IMR-90 (cell line): ENCODE measurements around the gene TMEM82. TPM values are rescaled to one million over a fixed set of nuclear protein-coding genes. Genes with fewer than 3 reads are reported as not detected.

ENCODE experiments used
- ATAC-seq: fragments of 200-7000 bp; cut with Tn5 transposase; 2 replicates; pipeline ENCODE4 v1.9.1; 2020; ENCODE audit warnings: low read depth, mild to moderate bottlenecking, moderate library complexity
- BruUV-seq: library from RNA; stranded (reverse); fragments of 400-500 nt; replicated peaks from 2 replicates; lab custom pipeline; 2021; lab: Mats Ljungman, UMichigan
- CTCF ChIA-PET: fragments of 300-600 bp; formaldehyde crosslinking; extraction: SDS; loops from one replicate; lab custom pipeline; 2021; ENCODE audit warnings: antibody characterized with exemption; lab: Yijun Ruan, JAX
- POLR2A ChIA-PET: fragments of 300-600 bp; sonication (Branson Sonifier 250); formaldehyde crosslinking; loops from one replicate; lab custom pipeline; 2022; ENCODE audit warnings: antibody characterized with exemption; ENCODE audit not compliant: unreplicated experiment; lab: Charles Lee
- DNase-seq: peaks from one replicate; pipeline ENCODE4 v3.0.0; 2013
- H2AFZ ChIP-seq: replicated peaks from 2 replicates; pipeline ENCODE3; 2013; ENCODE audit warnings: low read length, mild to moderate bottlenecking; ENCODE audit not compliant: poor library complexity
- H2AK5ac ChIP-seq: 2 replicates; pipeline ENCODE4 v1.6.1; 2013; ENCODE audit warnings: low read depth, low read length, inconsistent platforms
- H2AK9ac ChIP-seq: replicated peaks from 2 replicates; pipeline ENCODE3; 2013; ENCODE audit warnings: mild to moderate bottlenecking, low read depth, low read length, moderate library complexity; ENCODE audit not compliant: poor library complexity
- H2BK120ac ChIP-seq: 2 replicates; pipeline ENCODE4 v1.6.1; 2013; ENCODE audit warnings: low read depth, low read length, inconsistent platforms
- H2BK15ac ChIP-seq: 3 replicates; pipeline ENCODE4 v1.6.1; 2013; ENCODE audit warnings: low read depth, low read length, inconsistent platforms
- H2BK20ac ChIP-seq: 2 replicates; pipeline ENCODE4 v1.6.1; 2013; ENCODE audit warnings: low read depth, mild to moderate bottlenecking, inconsistent platforms, low read length, moderate library complexity
- H2BK5ac ChIP-seq: 2 replicates; pipeline ENCODE4 v1.6.1; 2013; ENCODE audit warnings: mild to moderate bottlenecking, low read depth, low read length, inconsistent platforms; ENCODE audit not compliant: poor library complexity, severe bottlenecking
- H3K14ac ChIP-seq: replicated peaks from 2 replicates; pipeline ENCODE4 v1.6.1; 2013; ENCODE audit warnings: low read depth, low read length, inconsistent platforms
- H3K18ac ChIP-seq: 2 replicates; pipeline ENCODE4 v1.6.1; 2013; ENCODE audit warnings: low read depth, low read length, control low read depth
- H3K23ac ChIP-seq: 2 replicates; pipeline ENCODE4 v1.6.1; 2013; ENCODE audit warnings: low read depth, low read length, inconsistent platforms
- H3K27ac ChIP-seq: 2 replicates; pipeline ENCODE4 v1.5.1; 2013; ENCODE audit warnings: mild to moderate bottlenecking, control low read depth, low read length; ENCODE audit not compliant: insufficient read depth
- H3K27me3 ChIP-seq: 2 replicates; pipeline ENCODE4 v1.6.1; 2013; ENCODE audit warnings: low read length; ENCODE audit not compliant: control insufficient read depth, insufficient read depth
- H3K36me3 ChIP-seq: 2 replicates; pipeline ENCODE4 v1.6.1; 2013; ENCODE audit warnings: low read length, mixed read lengths; ENCODE audit not compliant: control insufficient read depth, insufficient read depth
- H3K4ac ChIP-seq: 2 replicates; pipeline ENCODE4 v1.6.1; 2013; ENCODE audit warnings: low read depth, low read length, inconsistent platforms
- H3K4me1 ChIP-seq: 2 replicates; pipeline ENCODE4 v1.6.1; 2013; ENCODE audit warnings: low read length, mixed read lengths; ENCODE audit not compliant: control insufficient read depth, insufficient read depth
- H3K4me2 ChIP-seq: 2 replicates; pipeline ENCODE4 v1.6.1; 2013; ENCODE audit warnings: low read depth, mild to moderate bottlenecking, control low read depth, low read length, moderate library complexity
- H3K4me3 ChIP-seq: 2 replicates; pipeline ENCODE4 v1.5.1; 2013; ENCODE audit warnings: low read depth, mild to moderate bottlenecking, control low read depth, low read length, moderate library complexity; ENCODE audit not compliant: insufficient read depth
- H3K56ac ChIP-seq: 2 replicates; pipeline ENCODE4 v1.6.1; 2013; ENCODE audit warnings: low read length, inconsistent platforms; ENCODE audit not compliant: insufficient read depth; ENCODE audit errors: extremely low read depth
- H3K79me1 ChIP-seq, 2 experiments: 2 replicates each; pipeline ENCODE4 v1.6.1; 2013; ENCODE audit warnings: low read length in 2 of 2, inconsistent platforms in 1 of 2, low read depth in 1 of 2
- H3K9ac ChIP-seq: 2 replicates; pipeline ENCODE4 v1.6.1; 2013; ENCODE audit warnings: low read depth, low read length, control low read depth
- H3K9me1 ChIP-seq: 2 replicates; pipeline ENCODE4 v1.6.1; 2013; ENCODE audit warnings: low read length, inconsistent platforms; ENCODE audit not compliant: insufficient read depth
- H3K9me3 ChIP-seq: 2 replicates; pipeline ENCODE4 v1.6.1; 2013; ENCODE audit warnings: low read length; ENCODE audit not compliant: control insufficient read depth, insufficient read depth
- H4K20me1 ChIP-seq: 2 replicates; pipeline ENCODE4 v1.6.1; 2013; ENCODE audit warnings: low read length, inconsistent platforms; ENCODE audit not compliant: insufficient read depth
- H4K5ac ChIP-seq: 2 replicates; pipeline ENCODE4 v1.6.1; 2013; ENCODE audit warnings: mild to moderate bottlenecking, low read depth, low read length, control low read depth
- H4K8ac ChIP-seq, 2 experiments: 2 replicates each; pipeline ENCODE4 v1.6.1; 2013; ENCODE audit warnings: low read depth in 2 of 2, low read length in 2 of 2, control low read depth in 1 of 2, inconsistent platforms in 1 of 2
- H4K91ac ChIP-seq: 2 replicates; pipeline ENCODE4 v1.6.1; 2013; ENCODE audit warnings: low read depth, low read length, inconsistent platforms; ENCODE audit not compliant: insufficient read depth
- CHD1 ChIP-seq: IDR thresholded peaks from 2 replicates; pipeline ENCODE4 v1.6.1; 2012; ENCODE audit warnings: low read depth, low read length, improper control_type of control experiment
- MXI1 ChIP-seq: IDR thresholded peaks from 2 replicates; pipeline ENCODE4 v1.6.1; 2012; ENCODE audit warnings: low read depth, mild to moderate bottlenecking, low read length, moderate library complexity, borderline replicate concordance
- NFE2L2 ChIP-seq: fragments of 150-350 bp; IDR thresholded peaks from 2 replicates; pipeline ENCODE4 v1.6.1; 2016; ENCODE audit warnings: low read depth, mild to moderate bottlenecking, low read length
- WGBS, 2 experiments: methylation state at CpG; one replicate each; pipeline versions ENCODE4 v1.1.5 to v1.1.7; 2013; ENCODE audit warnings: missing lambda C conversion rate in 2 of 2; ENCODE audit not compliant: insufficient read length in 1 of 2; ENCODE audit errors: extremely low coverage in 2 of 2; 5-methylcytosine and 5-hydroxymethylcytosine counted together
- dilution Hi-C: fragments of 300-500 bp; cut with HindIII; formaldehyde crosslinking; loops from one replicate; pipeline ENCODE4 v1.14.3; 2018; ENCODE audit warnings: low sequenced_read_pairs; ENCODE audit not compliant: unreplicated experiment
- in situ Hi-C: fragments of 300-500 bp; cut with MboI; formaldehyde crosslinking; loops from 3 replicates; pipeline ENCODE4 v1.14.3; 2019; ENCODE audit warnings: low sequenced_read_pairs, inconsistent platforms, mixed read lengths
- intact Hi-C: fragments of 100-400 bp; cut with micrococcal nuclease; formaldehyde crosslinking; loops from 2 replicates; pipeline ENCODE4 v1.10.0; 2022
- polyA plus RNA-seq, 3 experiments: library from polyadenylated mRNA; depleted of rRNA; stranded (reverse); fragments of >200 nt; gene quantifications; 2 replicates each; pipeline ENCODE4 v1.2.3, GENCODE V29; 2012; ENCODE audit warnings: low replicate concordance in 1 of 3
- total RNA-seq: library from RNA; depleted of rRNA; stranded (reverse); fragments of >200 nt; gene quantifications from 2 replicates; pipeline ENCODE4 v1.2.3, GENCODE V29; 2012
- TF ChIP-seq, protein P1 (sequence below): conservative IDR thresholded peaks from 2 replicates; pipeline ENCODE4 v1.5.1; 2012; ENCODE audit warnings: mild to moderate bottlenecking, low read depth, low read length, improper control_type of control experiment
- TF ChIP-seq, protein P2 (sequence below): fragments of 150-350 bp; IDR thresholded peaks from 2 replicates; pipeline ENCODE4 v1.6.1; 2017; ENCODE audit warnings: mild to moderate bottlenecking, antibody characterized with exemption, low read length, low read depth

TMEM82 gene
- total and polyA plus RNA-seq, 2 of the 4 experiments (the other 2 are of a cell fraction) = not detected

DNA sequence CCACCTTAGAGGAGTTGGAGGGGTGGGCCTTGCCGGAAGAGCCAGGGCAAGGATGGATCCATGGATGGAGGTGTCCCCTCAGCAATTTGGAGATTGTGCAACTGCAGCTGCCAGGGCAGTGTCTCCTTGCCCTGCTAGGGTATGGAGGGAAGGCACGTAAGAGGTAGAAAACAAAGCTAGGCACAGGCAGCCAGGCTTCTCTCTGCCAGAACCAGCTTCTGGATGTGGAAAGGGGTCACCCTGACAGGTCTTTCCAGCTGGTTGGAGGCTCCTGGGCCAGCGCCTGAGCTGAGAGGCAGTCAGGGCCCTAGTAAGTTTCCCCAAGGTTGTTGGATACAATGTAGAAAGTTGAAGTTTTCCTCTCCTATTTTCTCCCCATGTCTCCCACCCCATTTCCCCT, 21.4 kb upstream of the TMEM82 start:
- H3K27ac ChIP-seq = no peak overlapping the region
- no peak overlapping the region for H3K4me3 ChIP-seq
- no peaks in the 10 kb centered on the region; the same call in 1 of the 2 replicates for H3K4me1 ChIP-seq
- POLR2A ChIA-PET = no interaction called here
- H3K4me2 ChIP-seq = no peak overlapping the region
- DNase-seq (no peak), ATAC-seq (no peak)
- H3K9ac ChIP-seq = no peak overlapping the region
- in situ Hi-C loops (no loop called here), dilution Hi-C loops (no loop called here), intact Hi-C loops (no loop called here)
- no peak overlapping the region for H2BK120ac ChIP-seq
- H3K27me3 ChIP-seq = no peaks in the 10 kb centered on the region
- 100% methylated on average over 1 of the region's 3 CpGs; no CpG with 5 or more reads in 1 of the 2 experiments for WGBS, 2 experiments
- H4K91ac ChIP-seq = no peak overlapping the region
- peaks cover 21 to 33% of the 10 kb centered on the region in 2 experiments for H3K79me1 ChIP-seq
- TF ChIP-seq, protein P1, sequence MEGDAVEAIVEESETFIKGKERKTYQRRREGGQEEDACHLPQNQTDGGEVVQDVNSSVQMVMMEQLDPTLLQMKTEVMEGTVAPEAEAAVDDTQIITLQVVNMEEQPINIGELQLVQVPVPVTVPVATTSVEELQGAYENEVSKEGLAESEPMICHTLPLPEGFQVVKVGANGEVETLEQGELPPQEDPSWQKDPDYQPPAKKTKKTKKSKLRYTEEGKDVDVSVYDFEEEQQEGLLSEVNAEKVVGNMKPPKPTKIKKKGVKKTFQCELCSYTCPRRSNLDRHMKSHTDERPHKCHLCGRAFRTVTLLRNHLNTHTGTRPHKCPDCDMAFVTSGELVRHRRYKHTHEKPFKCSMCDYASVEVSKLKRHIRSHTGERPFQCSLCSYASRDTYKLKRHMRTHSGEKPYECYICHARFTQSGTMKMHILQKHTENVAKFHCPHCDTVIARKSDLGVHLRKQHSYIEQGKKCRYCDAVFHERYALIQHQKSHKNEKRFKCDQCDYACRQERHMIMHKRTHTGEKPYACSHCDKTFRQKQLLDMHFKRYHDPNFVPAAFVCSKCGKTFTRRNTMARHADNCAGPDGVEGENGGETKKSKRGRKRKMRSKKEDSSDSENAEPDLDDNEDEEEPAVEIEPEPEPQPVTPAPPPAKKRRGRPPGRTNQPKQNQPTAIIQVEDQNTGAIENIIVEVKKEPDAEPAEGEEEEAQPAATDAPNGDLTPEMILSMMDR = no peak
- no peak for TF ChIP-seq CHD1
- no peak for TF ChIP-seq MXI1
- no peak for TF ChIP-seq NFE2L2
- TF ChIP-seq, protein P2, sequence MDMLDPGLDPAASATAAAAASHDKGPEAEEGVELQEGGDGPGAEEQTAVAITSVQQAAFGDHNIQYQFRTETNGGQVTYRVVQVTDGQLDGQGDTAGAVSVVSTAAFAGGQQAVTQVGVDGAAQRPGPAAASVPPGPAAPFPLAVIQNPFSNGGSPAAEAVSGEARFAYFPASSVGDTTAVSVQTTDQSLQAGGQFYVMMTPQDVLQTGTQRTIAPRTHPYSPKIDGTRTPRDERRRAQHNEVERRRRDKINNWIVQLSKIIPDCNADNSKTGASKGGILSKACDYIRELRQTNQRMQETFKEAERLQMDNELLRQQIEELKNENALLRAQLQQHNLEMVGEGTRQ = no peak
- H3K36me3 ChIP-seq = peaks cover 73% of the 10 kb centered on the region
- peaks cover 12% of the 10 kb centered on the region for H4K20me1 ChIP-seq
- CTCF ChIA-PET = no interaction called here
- no peak overlapping the region for H2BK15ac ChIP-seq
- H3K14ac ChIP-seq = no peak overlapping the region
- no peak overlapping the region for H3K56ac ChIP-seq
- no peak overlapping the region for H2AK9ac ChIP-seq
- no peak overlapping the region for H2BK5ac ChIP-seq
- H2AFZ ChIP-seq = no peak overlapping the region
- no TSS peak for BruUV-seq
- no peak overlapping the region for H3K23ac ChIP-seq
- no peak overlapping the region for H3K4ac ChIP-seq
- H4K8ac ChIP-seq = no peak overlapping the region
- no peak overlapping the region for H2AK5ac ChIP-seq
- H3K18ac ChIP-seq = no peak overlapping the region
- no peak overlapping the region for H4K5ac ChIP-seq
- no peaks in the 10 kb centered on the region for H3K9me3 ChIP-seq
- H2BK20ac ChIP-seq = no peak overlapping the region
- H3K9me1 ChIP-seq = peaks cover under 1% of the 10 kb centered on the region; the same call in 1 of the 2 replicates
